Panc1 (cell line): Measurements from ENCODE around the gene EIF6. TPM values are rescaled to one million over a fixed set of nuclear protein-coding genes. Genes with fewer than 3 reads are reported as not detected.

ENCODE experiments used
- ATAC-seq: fragments of 200-7000 bp; cut with Tn5 transposase; 2 replicates; pipeline ENCODE4 v1.9.1; 2020; ENCODE audit warnings: mild to moderate bottlenecking, moderate library complexity
- BruUV-seq: library from RNA; stranded (reverse); fragments of 400-500 nt; replicated peaks from 2 replicates; lab custom pipeline; 2021; lab: Mats Ljungman, UMichigan
- CTCF ChIA-PET: fragments of 300-600 bp; sonication (Branson Sonifier 250); formaldehyde crosslinking; loops from one replicate; lab custom pipeline; 2022; ENCODE audit warnings: antibody characterized with exemption; lab: Charles Lee
- POLR2A ChIA-PET: fragments of 300-600 bp; sonication (Branson Sonifier 250); formaldehyde crosslinking; loops from one replicate; lab custom pipeline; 2022; ENCODE audit warnings: antibody characterized with exemption; lab: Charles Lee
- DNase-seq: peaks from one replicate; pipeline ENCODE4 v3.0.0-alpha.2; 2010; ENCODE audit warnings: low read depth, low spot score
- H3K27ac ChIP-seq: 2 replicates; pipeline ENCODE4 v1.5.1; 2011; ENCODE audit warnings: mild to moderate bottlenecking, low read length, inconsistent platforms
- H3K27me3 ChIP-seq: fragments of 200-500 bp; sonication (Bioruptor generic); 2 replicates; pipeline ENCODE4 v1.6.0; 2014; ENCODE audit warnings: low read length, inconsistent platforms; ENCODE audit not compliant: control insufficient read depth, insufficient read depth
- H3K36me3 ChIP-seq: fragments of 200-500 bp; sonication (Bioruptor generic); 2 replicates; pipeline ENCODE4 v1.5.1; 2014; ENCODE audit warnings: inconsistent platforms, mild to moderate bottlenecking, low read length, moderate library complexity; ENCODE audit not compliant: control insufficient read depth, insufficient read depth
- H3K4me1 ChIP-seq: 2 replicates; pipeline ENCODE4 v1.5.1; 2011; ENCODE audit warnings: inconsistent platforms, mild to moderate bottlenecking, low read length, moderate library complexity; ENCODE audit not compliant: control insufficient read depth, insufficient read depth
- H3K4me3 ChIP-seq, 2 experiments: 2 replicates each; pipeline ENCODE4 v1.5.1; 2011 to 2012; ENCODE audit warnings: low read depth in 2 of 2, low read length in 2 of 2, mild to moderate bottlenecking in 2 of 2, inconsistent platforms in 1 of 2, moderate library complexity in 1 of 2
- H3K9me3 ChIP-seq: fragments of 200-500 bp; sonication (Bioruptor generic); 2 replicates; pipeline ENCODE4 v1.5.1; 2014; ENCODE audit warnings: low read depth, mild to moderate bottlenecking, inconsistent platforms, low read length, moderate library complexity; ENCODE audit not compliant: control insufficient read depth, insufficient read depth
- CTCF ChIP-seq: fragments of 450-650 bp; IDR thresholded peaks from 2 replicates; pipeline ENCODE4 v1.5.1; 2017; ENCODE audit warnings: mild to moderate bottlenecking
- POLR2AphosphoS5 ChIP-seq: IDR thresholded peaks from 2 replicates; pipeline ENCODE4 v1.6.1; 2012; ENCODE audit warnings: mild to moderate bottlenecking, low read depth, low read length, moderate library complexity
- SIN3A ChIP-seq: IDR thresholded peaks from 2 replicates; pipeline ENCODE4 v1.6.1; 2012; ENCODE audit warnings: low read depth, mild to moderate bottlenecking, low read length, moderate library complexity, borderline replicate concordance; ENCODE audit not compliant: insufficient read depth
- TCF7L2 ChIP-seq: IDR thresholded peaks from 2 replicates; pipeline ENCODE4 v1.6.1; 2011; ENCODE audit warnings: mild to moderate bottlenecking, low read depth, low read length, inconsistent platforms
- in situ Hi-C: cut with HindIII; loops from 2 replicates; pipeline ENCODE4 v1.10.0; 2016; ENCODE audit warnings: low sequenced_read_pairs, low pct_unique_long_range_greater_than_20kb
- intact Hi-C: fragments of 100-400 bp; cut with micrococcal nuclease; formaldehyde crosslinking; loops from one replicate; pipeline ENCODE4 v1.10.0; 2022; ENCODE audit not compliant: unreplicated experiment
- total RNA-seq: library from RNA; stranded (reverse); gene quantifications from one replicate; pipeline ENCODE4 v1.2.1, GENCODE V29; 2021; ENCODE audit not compliant: unreplicated experiment
- TF ChIP-seq, protein P1 (sequence below), 2 experiments: IDR thresholded peaks; 2 replicates each; pipeline ENCODE4 v1.6.1; 2011 to 2012; ENCODE audit warnings: low read depth in 2 of 2, control low read depth in 1 of 2, low read length in 1 of 2, mild to moderate bottlenecking in 1 of 2, moderate library complexity in 1 of 2; ENCODE audit not compliant: insufficient read depth in 1 of 2

Gene EIF6
- total RNA-seq, 1 experiment from 2014 or later: 258 TPM

- intact Hi-C loops: no loop called here
- peak overlapping the region; percentile 58 for H3K27ac ChIP-seq
- CTCF ChIA-PET: no interaction called here
- H3K4me1 ChIP-seq: peaks cover 34% of the 10 kb centered on the region
- H3K4me3 ChIP-seq: no peak overlapping the region
- no peaks in the 10 kb centered on the region for H3K27me3 ChIP-seq
- H3K9me3 ChIP-seq: no peaks in the 10 kb centered on the region
- BruUV-seq: no TSS peak
- peak; percentile 45; the same call in 1 of the 2 replicates for ATAC-seq
- no peak for TF ChIP-seq CTCF
- TF ChIP-seq, protein P1, sequence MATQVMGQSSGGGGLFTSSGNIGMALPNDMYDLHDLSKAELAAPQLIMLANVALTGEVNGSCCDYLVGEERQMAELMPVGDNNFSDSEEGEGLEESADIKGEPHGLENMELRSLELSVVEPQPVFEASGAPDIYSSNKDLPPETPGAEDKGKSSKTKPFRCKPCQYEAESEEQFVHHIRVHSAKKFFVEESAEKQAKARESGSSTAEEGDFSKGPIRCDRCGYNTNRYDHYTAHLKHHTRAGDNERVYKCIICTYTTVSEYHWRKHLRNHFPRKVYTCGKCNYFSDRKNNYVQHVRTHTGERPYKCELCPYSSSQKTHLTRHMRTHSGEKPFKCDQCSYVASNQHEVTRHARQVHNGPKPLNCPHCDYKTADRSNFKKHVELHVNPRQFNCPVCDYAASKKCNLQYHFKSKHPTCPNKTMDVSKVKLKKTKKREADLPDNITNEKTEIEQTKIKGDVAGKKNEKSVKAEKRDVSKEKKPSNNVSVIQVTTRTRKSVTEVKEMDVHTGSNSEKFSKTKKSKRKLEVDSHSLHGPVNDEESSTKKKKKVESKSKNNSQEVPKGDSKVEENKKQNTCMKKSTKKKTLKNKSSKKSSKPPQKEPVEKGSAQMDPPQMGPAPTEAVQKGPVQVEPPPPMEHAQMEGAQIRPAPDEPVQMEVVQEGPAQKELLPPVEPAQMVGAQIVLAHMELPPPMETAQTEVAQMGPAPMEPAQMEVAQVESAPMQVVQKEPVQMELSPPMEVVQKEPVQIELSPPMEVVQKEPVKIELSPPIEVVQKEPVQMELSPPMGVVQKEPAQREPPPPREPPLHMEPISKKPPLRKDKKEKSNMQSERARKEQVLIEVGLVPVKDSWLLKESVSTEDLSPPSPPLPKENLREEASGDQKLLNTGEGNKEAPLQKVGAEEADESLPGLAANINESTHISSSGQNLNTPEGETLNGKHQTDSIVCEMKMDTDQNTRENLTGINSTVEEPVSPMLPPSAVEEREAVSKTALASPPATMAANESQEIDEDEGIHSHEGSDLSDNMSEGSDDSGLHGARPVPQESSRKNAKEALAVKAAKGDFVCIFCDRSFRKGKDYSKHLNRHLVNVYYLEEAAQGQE (IDR thresholded peaks at IDR 0.05; ENCODE audit: insufficient read depth in 1 of 2, low read depth in 2 of 2, low read length in 1 of 2): no peak
- TF ChIP-seq SIN3A: no peak
- no peak for TF ChIP-seq POLR2AphosphoS5
- TF ChIP-seq TCF7L2: no peak
- POLR2A ChIA-PET: no interaction called here
- no peaks in the 10 kb centered on the region for H3K36me3 ChIP-seq
- no peak for DNase-seq
- in situ Hi-C loops: no loop called here
These were observed 42.1 kb upstream of the EIF6 start for GRCh38 chr20:35326740-35327073.

GRCh38 chr20:35326021-35326739, 41.6 kb upstream of the EIF6 start:
- CTCF ChIA-PET: no interaction called here
- Histone ChIP-seq H3K36me3 (no peaks in the 10 kb centered on the region), H3K27me3 (no peaks in the 10 kb centered on the region), H3K27ac (peak overlapping the region; percentile 58), H3K4me1 (peaks cover 34% of the 10 kb centered on the region), H3K4me3 (no peak overlapping the region), H3K9me3 (no peaks in the 10 kb centered on the region)
- BruUV-seq: no TSS peak
- no peak for TF ChIP-seq TCF7L2
- TF ChIP-seq SIN3A: no peak
- TF ChIP-seq CTCF: no peak
- TF ChIP-seq POLR2AphosphoS5: no peak
- TF ChIP-seq, protein P1 (IDR thresholded peaks at IDR 0.05; ENCODE audit: insufficient read depth in 1 of 2, low read depth in 2 of 2, low read length in 1 of 2): no peak
- in situ Hi-C loops (no loop called here), intact Hi-C loops (no loop called here)
- DNase-seq (no peak), ATAC-seq (0 out of 2 replicates have a peak, but pooled peaks have one; percentile 20)
- POLR2A ChIA-PET: interaction anchor here (0.7 kb wide), 1 partner anchor 85 kb away, joined by 3 read pairs; no protein-coding TSS in a partner anchor
